Activated T-helper 17 cell treated with anti-CD3 and anti-CD28 coated beads, Interleukin-2, amount 50 U/mL, for 72 hours (primary cell): ENCODE data around the gene GRIP2. TPM values are rescaled to one million over a fixed set of nuclear protein-coding genes. Genes with fewer than 3 reads are reported as not detected.
"Not testable (repeated sequence)": the region's sequence is repeated elsewhere in the genome, so short reads cannot be mapped to it uniquely, and the experiment has no call there.

Experiments used
- ATAC-seq: fragments of 150-1000 bp; cut with Tn5 transposase; replicated peaks from 2 replicates; pipeline ENCODE4 v1.10.0; 2021; ENCODE audit warnings: mild to moderate bottlenecking, moderate library complexity
- H3K27ac Mint-ChIP-seq: one replicate; pipeline ENCODE4 v1.8.0; 2022; ENCODE audit warnings: mixed read lengths
- H3K27me3 Mint-ChIP-seq: one replicate; pipeline ENCODE4 v1.8.0; 2022; ENCODE audit warnings: mixed read lengths
- H3K36me3 Mint-ChIP-seq: one replicate; pipeline ENCODE4 v1.8.0; 2022; ENCODE audit warnings: low read depth, mild to moderate bottlenecking, mixed read lengths
- H3K4me1 Mint-ChIP-seq: one replicate; pipeline ENCODE4 v1.8.0; 2022; ENCODE audit warnings: mixed read lengths
- H3K4me3 Mint-ChIP-seq: one replicate; pipeline ENCODE4 v1.8.0; 2022; ENCODE audit warnings: mild to moderate bottlenecking, mixed read lengths
- H3K9me3 Mint-ChIP-seq: one replicate; pipeline ENCODE4 v1.8.0; 2022; ENCODE audit warnings: mixed read lengths
- total RNA-seq, 2 donors: library from RNA; stranded (reverse); gene quantifications; one replicate each; pipeline ENCODE4 v1.2.3, GENCODE V29; 2022

GRIP2 gene
- total RNA-seq, 2 donors from 2014 or later, result 0.21 TPM; not detected in 1

DNA sequence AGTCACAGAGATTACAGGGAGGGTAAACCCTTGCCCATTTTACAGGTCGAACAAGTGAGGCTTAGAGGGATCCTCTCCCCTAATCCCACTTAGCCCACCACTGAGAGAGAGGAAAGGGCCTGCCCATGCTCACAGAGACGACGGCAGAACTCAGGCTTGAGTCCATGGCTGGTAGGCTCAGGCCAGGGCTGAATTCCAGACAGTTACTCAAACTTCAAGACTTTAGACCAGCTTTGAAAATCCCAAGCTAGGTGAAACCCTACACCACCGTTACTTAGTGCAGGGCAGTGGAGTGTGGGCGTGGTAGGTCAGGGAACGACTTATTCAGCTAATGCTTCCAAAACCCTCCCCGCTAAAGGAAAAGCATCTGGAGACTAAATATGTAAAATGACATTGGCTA is 16.4 kb downstream of the GRIP2 start:
- H3K4me1 Mint-ChIP-seq, result peaks cover 5% of the 10 kb centered on the region
- H3K27ac Mint-ChIP-seq, result no peak overlapping the region
- no peaks in the 10 kb centered on the region for H3K36me3 Mint-ChIP-seq
- no peaks in the 10 kb centered on the region for H3K9me3 Mint-ChIP-seq
- ATAC-seq, result no peak
- peaks cover 19% of the 10 kb centered on the region for H3K27me3 Mint-ChIP-seq
- no peak overlapping the region for H3K4me3 Mint-ChIP-seq

DNA sequence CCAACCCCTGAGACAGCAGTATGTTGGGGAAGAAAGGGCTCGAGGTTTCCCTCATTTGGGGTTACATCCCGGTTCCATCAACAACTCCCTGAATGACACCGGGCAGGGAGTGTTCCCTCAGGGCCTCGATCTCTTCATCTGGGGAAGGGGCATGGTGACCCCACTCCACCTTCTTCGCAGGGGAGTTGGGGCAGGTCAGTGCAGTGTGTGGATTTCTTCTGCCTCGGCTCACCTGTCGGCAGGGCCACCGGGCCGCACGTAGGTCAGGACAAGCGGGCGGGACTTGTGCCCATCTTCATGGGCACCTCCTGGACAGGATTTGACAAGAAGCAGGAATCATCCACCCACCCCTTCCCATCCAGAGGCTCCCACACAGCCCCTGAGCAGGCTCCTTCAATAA is 17.4 kb downstream of the GRIP2 start:
- ATAC-seq, result no peak
- Mint-ChIP-seq H3K36me3 (no peaks in the 10 kb centered on the region), H3K9me3 (no peaks in the 10 kb centered on the region)

DNA sequence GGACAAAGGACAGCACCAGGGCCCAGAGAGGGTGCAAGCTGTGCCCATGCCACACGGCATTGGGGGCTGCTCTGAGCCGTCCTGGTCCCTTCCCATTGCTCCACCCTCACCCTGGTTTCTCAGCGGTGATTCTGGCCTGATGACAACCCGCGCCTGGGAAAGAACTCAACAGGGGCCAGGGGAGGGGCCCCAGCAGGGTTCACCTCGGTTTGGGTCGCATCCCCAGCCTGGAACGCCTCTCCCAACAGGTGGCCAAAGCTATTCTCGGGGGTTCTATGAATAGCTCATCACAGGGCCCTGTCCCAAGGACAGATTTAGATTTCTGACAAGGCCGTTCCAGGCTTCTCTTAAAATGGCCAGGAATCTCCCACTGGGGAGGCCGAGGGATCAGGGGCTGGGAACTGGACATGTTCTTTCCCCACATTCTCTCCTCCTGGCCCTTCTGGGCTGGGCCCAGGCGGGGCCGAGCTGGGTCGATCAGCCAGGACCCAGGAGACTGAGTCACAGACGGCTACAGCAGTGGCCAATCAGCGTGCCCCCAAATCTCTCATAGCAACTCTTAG is 17.9 kb downstream of the GRIP2 start:
- ATAC-seq, result no peak
- Mint-ChIP-seq H3K4me1 (peaks cover 5% of the 10 kb centered on the region), H3K27me3 (peaks cover 15% of the 10 kb centered on the region), H3K27ac (no peak overlapping the region), H3K9me3 (no peaks in the 10 kb centered on the region), H3K36me3 (no peaks in the 10 kb centered on the region), H3K4me3 (no peak overlapping the region)

More for the DNA sequence above, 17.4 kb downstream of the GRIP2 start:
- H3K27me3 Mint-ChIP-seq, result peaks cover 15% of the 10 kb centered on the region
- H3K27ac Mint-ChIP-seq, result no peak overlapping the region
- no peak overlapping the region for H3K4me3 Mint-ChIP-seq
- peaks cover 5% of the 10 kb centered on the region for H3K4me1 Mint-ChIP-seq

DNA sequence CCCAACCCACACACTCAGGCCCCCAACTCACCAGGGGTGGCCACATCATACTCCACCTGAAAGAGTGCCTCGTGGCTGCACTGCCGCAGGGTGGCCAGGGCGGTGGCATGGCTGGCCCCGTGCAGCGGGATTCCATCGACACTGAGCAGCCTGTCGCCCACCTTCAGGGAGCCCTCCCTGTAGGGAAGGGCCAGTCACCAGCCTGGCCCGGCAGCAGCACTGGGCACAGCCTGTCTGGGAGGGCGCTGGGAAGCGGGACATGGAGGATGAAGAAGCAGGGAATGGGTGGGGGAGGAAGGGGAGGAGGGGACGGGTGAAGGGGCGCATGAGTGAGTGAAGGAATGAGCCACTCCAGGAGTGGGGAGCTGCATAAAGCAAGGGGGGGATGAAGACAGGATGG is 18.5 kb downstream of the GRIP2 start:
- Mint-ChIP-seq H3K4me3 (no peak overlapping the region), H3K9me3 (no peaks in the 10 kb centered on the region), H3K4me1 (peaks cover 5% of the 10 kb centered on the region), H3K27me3 (peaks cover 15% of the 10 kb centered on the region), H3K36me3 (no peaks in the 10 kb centered on the region), H3K27ac (no peak overlapping the region)
- ATAC-seq, result no peak

DNA sequence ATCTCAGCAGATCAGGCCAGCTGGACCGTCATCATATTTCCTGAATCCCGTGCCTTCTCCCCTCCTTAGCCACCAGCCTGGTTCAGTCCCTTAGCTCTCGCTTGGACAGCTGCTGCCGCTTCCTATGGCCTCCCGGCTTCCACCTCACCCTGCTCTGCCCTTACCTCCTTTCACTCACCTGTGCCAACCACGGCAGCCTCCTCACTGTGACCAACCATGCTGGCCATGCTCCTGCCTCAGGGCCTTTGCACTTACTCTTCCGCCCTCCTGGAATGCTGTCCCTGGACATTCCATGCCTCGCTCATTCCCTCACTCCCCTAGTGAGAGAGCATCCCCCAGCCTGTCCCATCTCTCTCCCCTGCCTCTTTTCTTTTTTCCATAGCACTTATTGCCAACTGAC is 19.2 kb downstream of the GRIP2 start:
- peaks cover 5% of the 10 kb centered on the region for H3K4me1 Mint-ChIP-seq
- no peak overlapping the region for H3K4me3 Mint-ChIP-seq
- H3K36me3 Mint-ChIP-seq, result no peaks in the 10 kb centered on the region
- H3K27me3 Mint-ChIP-seq, result peaks cover 15% of the 10 kb centered on the region
- no peak overlapping the region for H3K27ac Mint-ChIP-seq
- H3K9me3 Mint-ChIP-seq, result no peaks in the 10 kb centered on the region
- ATAC-seq, result no peak

DNA sequence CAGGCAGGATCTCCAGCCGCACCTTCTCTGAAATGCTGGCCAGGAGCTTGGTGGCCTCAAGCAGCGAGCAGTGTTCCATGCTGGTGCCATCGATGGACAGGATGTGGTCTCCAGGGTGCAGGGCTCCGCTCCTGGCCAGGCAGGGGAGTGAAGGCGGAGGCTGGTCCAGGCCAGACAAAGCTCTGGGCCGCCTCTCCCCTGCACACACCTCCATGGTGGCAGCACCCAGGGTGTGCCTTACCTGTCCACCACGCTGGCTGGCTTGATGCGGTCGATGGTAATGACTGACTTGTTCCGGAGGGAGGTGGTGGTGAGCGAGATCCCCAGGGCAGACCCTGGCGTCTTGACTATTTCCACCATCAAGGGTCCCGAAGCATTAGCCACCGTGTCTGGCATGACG is 20.0 kb downstream of the GRIP2 start:
- no peak for ATAC-seq
- H3K9me3 Mint-ChIP-seq, result no peaks in the 10 kb centered on the region
- no peak overlapping the region for H3K4me3 Mint-ChIP-seq
- H3K27ac Mint-ChIP-seq, result no peak overlapping the region
- H3K36me3 Mint-ChIP-seq, result no peaks in the 10 kb centered on the region
- H3K27me3 Mint-ChIP-seq, result peaks cover 15% of the 10 kb centered on the region
- peaks cover 5% of the 10 kb centered on the region for H3K4me1 Mint-ChIP-seq

DNA sequence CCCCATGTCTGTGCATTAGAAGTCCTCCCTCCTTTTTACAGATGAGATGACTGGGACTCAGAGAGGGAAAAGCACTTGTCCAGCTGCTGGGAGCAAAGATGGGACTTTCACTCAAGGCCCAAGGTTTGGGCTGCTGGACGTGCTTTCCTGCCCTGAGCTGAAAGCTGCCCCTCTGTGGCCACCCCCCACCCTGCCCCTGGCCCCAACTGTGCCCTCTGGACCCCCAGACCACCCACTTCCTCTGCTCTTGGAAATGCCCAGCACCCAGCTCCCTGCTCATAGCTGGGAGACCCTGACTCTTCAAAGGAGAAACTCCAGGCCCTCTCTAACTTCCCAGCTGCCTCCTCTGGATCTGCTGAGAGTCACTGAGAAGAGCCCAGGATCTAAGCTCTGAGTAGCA is 20.7 kb downstream of the GRIP2 start:
- Mint-ChIP-seq H3K4me3 (no peak overlapping the region), H3K36me3 (no peaks in the 10 kb centered on the region), H3K27ac (no peak overlapping the region), H3K4me1 (peaks cover 5% of the 10 kb centered on the region), H3K27me3 (peaks cover 15% of the 10 kb centered on the region), H3K9me3 (no peaks in the 10 kb centered on the region)
- no peak for ATAC-seq

DNA sequence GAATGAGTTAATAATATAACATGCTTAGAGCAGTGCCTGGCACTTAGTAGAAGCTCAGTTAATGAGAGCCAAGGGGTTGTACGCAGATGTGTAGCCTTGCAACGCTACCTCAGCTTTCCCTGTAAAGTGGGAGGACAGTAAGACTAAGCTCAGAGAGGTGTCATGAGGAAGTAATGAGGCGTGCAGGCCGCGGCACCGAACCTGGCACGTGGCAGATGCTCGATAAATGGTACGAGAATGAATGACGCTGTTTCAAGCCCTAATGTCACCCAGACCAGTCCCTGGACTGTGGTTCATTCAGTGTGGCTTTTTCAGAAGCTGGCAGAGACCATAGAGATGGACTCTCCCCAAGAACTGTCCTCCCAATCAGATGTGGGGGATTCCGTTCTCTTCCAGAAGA is 21.2 kb downstream of the GRIP2 start:
- peaks cover 15% of the 10 kb centered on the region for H3K27me3 Mint-ChIP-seq
- no peak for ATAC-seq

DNA sequence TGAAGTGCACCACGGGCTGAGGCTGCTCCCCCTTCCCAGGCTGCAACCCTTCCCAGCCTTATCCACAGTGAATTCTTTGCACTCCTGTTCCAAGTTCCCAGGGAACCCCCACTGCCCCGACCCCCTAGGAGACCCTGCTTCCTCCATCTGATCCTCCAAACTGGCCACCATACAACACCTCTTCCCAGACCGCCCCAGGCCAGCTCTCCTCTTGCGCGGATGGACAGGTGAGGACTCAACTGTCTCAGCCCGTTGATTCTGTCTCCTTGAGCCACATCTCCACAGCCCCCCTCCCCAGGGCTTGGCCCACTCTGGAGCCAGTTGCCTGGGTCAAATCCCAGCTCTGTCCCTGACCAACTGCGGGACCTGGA is 21.7 kb downstream of the GRIP2 start:
- Mint-ChIP-seq H3K36me3 (no peaks in the 10 kb centered on the region), H3K27me3 (peaks cover 14% of the 10 kb centered on the region), H3K27ac (no peak overlapping the region), H3K4me3 (no peak overlapping the region), H3K4me1 (peaks cover 5% of the 10 kb centered on the region), H3K9me3 (no peaks in the 10 kb centered on the region)
- ATAC-seq, result no peak

More for the DNA sequence above, 21.2 kb downstream of the GRIP2 start:
- Mint-ChIP-seq H3K4me3 (no peak overlapping the region), H3K27ac (no peak overlapping the region), H3K9me3 (no peaks in the 10 kb centered on the region), H3K4me1 (peaks cover 5% of the 10 kb centered on the region), H3K36me3 (no peaks in the 10 kb centered on the region)

DNA sequence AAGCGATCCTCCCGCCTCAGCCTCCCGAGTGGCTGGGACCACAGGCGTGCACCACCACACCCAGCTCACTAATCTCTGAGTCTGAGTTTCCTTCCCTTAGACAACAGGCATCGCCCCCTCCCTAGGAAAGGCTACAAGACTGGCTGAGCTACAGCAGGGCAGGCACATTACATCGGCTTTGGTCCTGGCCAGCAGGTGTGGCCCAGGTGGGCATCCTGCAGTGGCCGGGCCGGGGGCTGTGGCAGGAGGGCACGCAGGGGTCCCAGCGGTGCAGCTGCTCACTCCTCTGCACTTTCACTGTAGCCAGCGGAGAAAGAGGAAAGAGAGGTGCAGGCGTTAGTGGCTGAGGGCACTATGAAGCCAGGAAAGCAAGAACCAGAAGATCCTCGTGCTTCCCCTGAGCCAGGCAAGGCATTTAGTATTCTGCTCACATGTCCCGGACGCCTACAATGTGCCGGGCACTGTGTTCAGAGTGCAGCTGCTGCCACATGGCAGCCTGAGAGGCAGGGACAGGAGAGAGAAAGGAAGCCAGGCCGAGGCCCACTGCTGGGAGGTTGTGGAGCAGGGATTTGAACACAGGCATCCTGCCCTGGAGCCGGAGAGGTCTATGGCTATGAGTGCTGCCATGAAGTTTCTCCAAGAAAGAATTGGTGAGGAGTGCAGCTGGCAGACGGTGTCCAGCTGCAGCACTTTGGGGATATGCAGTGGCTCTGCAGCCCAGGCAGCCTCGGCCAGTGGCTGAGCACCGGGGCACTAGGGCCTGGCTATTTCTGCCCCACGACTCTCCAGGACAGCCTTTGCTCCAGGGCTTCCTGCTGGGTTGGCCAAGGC is 22.3 kb downstream of the GRIP2 start:
- Mint-ChIP-seq H3K27ac (no peak overlapping the region), H3K4me1 (peaks cover 5% of the 10 kb centered on the region), H3K27me3 (peaks cover 10% of the 10 kb centered on the region), H3K36me3 (no peaks in the 10 kb centered on the region), H3K4me3 (no peak overlapping the region), H3K9me3 (no peaks in the 10 kb centered on the region)
- no peak for ATAC-seq

DNA sequence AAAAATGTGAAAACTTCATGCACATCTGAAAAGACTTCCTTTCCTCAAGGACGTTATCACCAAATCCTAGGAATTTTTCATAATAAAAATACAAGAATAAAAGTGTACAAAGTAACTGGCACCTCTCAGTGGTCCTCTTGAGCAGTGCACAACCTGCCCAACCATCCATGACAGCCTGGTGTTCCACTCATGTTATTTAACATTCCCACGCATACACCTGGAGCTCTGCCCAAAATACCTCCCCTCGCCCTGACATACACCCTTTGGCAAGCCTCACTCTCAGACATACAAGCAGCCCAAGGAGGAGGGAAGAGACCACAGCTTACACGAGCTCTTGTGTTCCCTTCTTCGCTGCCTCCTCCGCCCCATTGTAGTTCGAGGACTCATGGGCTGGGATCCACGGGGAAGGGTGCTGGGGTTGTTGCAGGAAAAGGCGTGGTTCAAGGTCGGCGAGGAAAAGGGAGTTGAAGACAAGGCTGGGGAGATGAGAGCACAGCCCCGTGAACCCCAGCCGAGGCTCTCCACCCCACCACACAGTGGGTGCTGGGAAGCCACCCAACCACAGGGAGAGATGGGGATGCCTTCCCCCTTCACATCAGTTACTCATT is 23.3 kb downstream of the GRIP2 start:
- no peak for ATAC-seq
- Mint-ChIP-seq H3K9me3 (no peaks in the 10 kb centered on the region), H3K27ac (no peak overlapping the region), H3K4me3 (no peak overlapping the region), H3K36me3 (no peaks in the 10 kb centered on the region), H3K4me1 (peaks cover 5% of the 10 kb centered on the region), H3K27me3 (peaks cover 10% of the 10 kb centered on the region)

DNA sequence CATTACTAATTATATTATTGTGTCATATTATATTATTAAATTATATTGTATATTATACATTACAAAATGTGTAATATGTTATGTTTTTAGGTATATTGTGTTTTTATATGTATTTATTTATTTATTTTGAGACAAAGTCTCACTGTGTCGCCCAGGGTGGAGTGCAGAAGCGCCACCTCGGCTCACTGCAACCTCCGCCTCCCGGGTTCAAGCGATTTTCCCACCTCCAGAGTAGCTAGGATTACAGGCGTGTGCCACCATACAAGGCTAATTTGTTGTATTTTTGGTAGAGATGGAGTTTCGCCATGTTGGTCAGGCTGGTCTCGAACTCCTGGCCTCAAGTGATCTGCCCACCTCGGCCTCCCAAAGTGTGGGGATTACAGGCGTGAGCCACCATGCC is 24.6 kb downstream of the GRIP2 start:
- ATAC-seq, H3K27me3 Mint-ChIP-seq, H3K9me3 Mint-ChIP-seq, H3K4me1 Mint-ChIP-seq, H3K4me3 Mint-ChIP-seq, H3K27ac Mint-ChIP-seq, H3K36me3 Mint-ChIP-seq: not testable (repeated sequence)

DNA sequence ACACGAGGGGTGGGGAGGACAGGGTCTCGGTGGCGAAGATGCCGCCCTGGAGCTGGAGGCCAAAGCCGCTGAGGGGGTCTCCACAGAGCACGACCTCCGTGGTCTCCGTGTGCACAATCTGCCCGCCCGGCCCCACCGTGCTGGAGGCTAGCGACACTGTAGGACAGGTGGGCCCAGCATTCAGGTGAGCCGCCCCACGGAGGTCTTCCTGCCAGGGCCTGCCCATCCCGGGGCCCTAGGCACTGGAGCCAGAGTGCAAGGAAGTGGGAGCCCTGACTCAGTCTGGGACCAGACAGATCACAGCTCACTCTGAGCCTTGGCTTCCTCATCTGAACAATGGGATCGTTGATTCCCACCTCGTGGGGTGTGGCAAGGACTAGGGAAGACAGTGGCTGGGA is 25.8 kb downstream of the GRIP2 start:
- no peak overlapping the region for H3K4me3 Mint-ChIP-seq
- no peaks in the 10 kb centered on the region for H3K27me3 Mint-ChIP-seq
- H3K36me3 Mint-ChIP-seq, result no peaks in the 10 kb centered on the region
- H3K9me3 Mint-ChIP-seq, result no peaks in the 10 kb centered on the region
- no peak for ATAC-seq
- no peak overlapping the region for H3K27ac Mint-ChIP-seq
- no peaks in the 10 kb centered on the region for H3K4me1 Mint-ChIP-seq

DNA sequence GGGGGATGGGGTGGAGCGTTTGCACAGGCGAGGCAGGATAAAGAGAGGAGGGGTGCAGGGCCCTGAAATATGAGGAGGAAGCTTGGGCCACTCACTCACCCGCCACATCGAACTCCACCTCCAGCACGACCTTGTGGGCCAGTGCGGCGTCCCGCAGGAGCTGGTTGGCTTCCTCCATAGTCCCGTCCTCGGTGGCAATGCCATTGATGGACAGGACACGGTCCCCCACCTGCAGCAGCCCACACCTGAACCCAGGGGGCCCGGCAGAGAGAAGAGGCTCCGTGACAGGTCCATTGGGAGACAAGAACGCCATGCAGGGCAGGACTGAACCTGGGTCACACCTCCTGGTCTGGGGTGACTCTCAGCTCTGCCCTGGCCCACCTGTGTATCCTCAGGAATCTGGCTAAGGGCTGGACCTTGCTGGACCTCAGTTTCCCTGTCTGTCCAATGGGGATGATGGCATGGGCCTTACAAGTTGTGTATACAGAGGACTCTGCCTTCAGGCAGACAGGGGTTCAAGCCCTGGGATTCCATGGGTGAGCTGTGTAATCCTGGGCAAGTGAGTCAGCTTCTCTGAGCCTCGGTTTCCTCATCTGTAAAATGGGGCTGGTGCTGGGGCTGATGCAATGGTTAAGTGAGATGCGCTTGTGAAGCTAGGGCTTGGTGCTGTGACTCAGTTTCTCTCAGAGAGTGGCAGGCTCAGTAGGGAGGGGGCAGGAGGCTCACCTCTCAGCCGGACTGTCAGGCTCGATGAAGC is 26.4 kb downstream of the GRIP2 start:
- H3K9me3 Mint-ChIP-seq, result no peaks in the 10 kb centered on the region
- H3K27me3 Mint-ChIP-seq, result no peaks in the 10 kb centered on the region
- H3K36me3 Mint-ChIP-seq, result no peaks in the 10 kb centered on the region
- no peak for ATAC-seq
- no peak overlapping the region for H3K4me3 Mint-ChIP-seq
- no peaks in the 10 kb centered on the region for H3K4me1 Mint-ChIP-seq
- H3K27ac Mint-ChIP-seq, result no peak overlapping the region

DNA sequence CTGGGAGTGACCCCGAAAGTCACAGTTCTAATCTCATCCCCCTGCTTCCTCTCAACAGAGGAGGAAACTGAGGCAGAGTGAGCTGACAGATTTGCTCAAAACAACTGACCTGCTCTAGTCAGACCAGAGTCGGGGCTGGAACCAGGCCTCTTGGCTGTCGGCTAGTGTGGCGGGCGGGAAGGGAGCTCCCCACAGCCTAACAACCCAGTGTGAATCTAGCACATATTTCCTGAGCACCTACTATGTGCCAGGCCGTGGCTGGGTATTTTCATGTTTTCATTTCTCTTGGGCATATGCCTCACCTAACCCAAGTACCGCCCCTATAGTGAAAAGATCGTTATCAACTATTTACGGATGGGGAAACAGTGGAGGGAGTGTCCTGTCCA is 27.2 kb downstream of the GRIP2 start:
- no peaks in the 10 kb centered on the region for H3K27me3 Mint-ChIP-seq

More for the DNA sequence above, 27.2 kb downstream of the GRIP2 start:
- ATAC-seq, result no peak
- Mint-ChIP-seq H3K27ac (no peak overlapping the region), H3K4me3 (no peak overlapping the region), H3K36me3 (no peaks in the 10 kb centered on the region), H3K4me1 (no peaks in the 10 kb centered on the region), H3K9me3 (no peaks in the 10 kb centered on the region)
